Spleen (tissue), 7 donors: Measurements from ENCODE around the gene SLC9A7.

Experiments
- POLR2A ChIP-seq, 3 donors: fragments of 450-650 bp; IDR thresholded peaks; one replicate each; pipeline ENCODE4 v1.5.1; 2017; ENCODE audit warnings: antibody characterized with exemption in 3 of 3, mild to moderate bottlenecking in 1 of 3
- TF ChIP-seq, protein P1 (sequence below), 11 experiments: fragments of 200-600 bp in 7 of 11; fragments of 450-650 bp in 4 of 11; sonication (generic) in 4 of 11; IDR thresholded peaks in 8 of 11; conservative IDR thresholded peaks in 3 of 11; 1 replicate in 7 of 11; 2 replicates in 4 of 11; pipeline versions ENCODE4 v1.4.0 to v1.8.0; 2016 to 2021; ENCODE audit warnings: antibody characterized with exemption in 11 of 11, inconsistent platforms in 4 of 11, mild to moderate bottlenecking in 1 of 11
- donor health status: DM: no; HTN: no; CAD: no; lungs with moderate emphysema.
- donor health status: DM: no; HTN: no; CAD: no.
- donor health status: DM: no; HTN: no; CAD: no.

- TF ChIP-seq, protein P1, sequence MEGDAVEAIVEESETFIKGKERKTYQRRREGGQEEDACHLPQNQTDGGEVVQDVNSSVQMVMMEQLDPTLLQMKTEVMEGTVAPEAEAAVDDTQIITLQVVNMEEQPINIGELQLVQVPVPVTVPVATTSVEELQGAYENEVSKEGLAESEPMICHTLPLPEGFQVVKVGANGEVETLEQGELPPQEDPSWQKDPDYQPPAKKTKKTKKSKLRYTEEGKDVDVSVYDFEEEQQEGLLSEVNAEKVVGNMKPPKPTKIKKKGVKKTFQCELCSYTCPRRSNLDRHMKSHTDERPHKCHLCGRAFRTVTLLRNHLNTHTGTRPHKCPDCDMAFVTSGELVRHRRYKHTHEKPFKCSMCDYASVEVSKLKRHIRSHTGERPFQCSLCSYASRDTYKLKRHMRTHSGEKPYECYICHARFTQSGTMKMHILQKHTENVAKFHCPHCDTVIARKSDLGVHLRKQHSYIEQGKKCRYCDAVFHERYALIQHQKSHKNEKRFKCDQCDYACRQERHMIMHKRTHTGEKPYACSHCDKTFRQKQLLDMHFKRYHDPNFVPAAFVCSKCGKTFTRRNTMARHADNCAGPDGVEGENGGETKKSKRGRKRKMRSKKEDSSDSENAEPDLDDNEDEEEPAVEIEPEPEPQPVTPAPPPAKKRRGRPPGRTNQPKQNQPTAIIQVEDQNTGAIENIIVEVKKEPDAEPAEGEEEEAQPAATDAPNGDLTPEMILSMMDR (IDR thresholded peaks at IDR 0.05 in 8 of 11, conservative IDR thresholded peaks at IDR 0.05 in 3 of 11) = no peak
- TF ChIP-seq POLR2A (IDR thresholded peaks at IDR 0.05) = no peak
Measured at GRCh38 chrX:46710425-46710824, 48.5 kb downstream of the SLC9A7 start.
